Vagina (tissue), 2 donors: ENCODE measurements around the gene ATP8A1. TPM values are rescaled to one million over a fixed set of nuclear protein-coding genes. Genes with fewer than 3 reads are reported as not detected.

Experiments
- DNase-seq, 2 donors: peaks; one replicate each; pipeline ENCODE4 v3.0.0-alpha.2; 2017; ENCODE audit errors: extremely low spot score in 2 of 2
- H3K27ac ChIP-seq: fragments of 200-600 bp; sonication (generic); one replicate; pipeline ENCODE4 v1.5.1; 2019
- H3K27me3 ChIP-seq: fragments of 200-600 bp; sonication (generic); one replicate; pipeline ENCODE4 v1.5.1; 2019
- H3K36me3 ChIP-seq, 2 donors: fragments of 200-600 bp; sonication (generic); one replicate each; pipeline ENCODE4 v1.5.1; 2017 to 2019
- H3K4me1 ChIP-seq: fragments of 200-600 bp; sonication (generic); one replicate; pipeline ENCODE4 v1.5.1; 2019
- H3K4me3 ChIP-seq, 2 donors: fragments of 200-600 bp; sonication (generic); 1 replicate in 1 of 2; 2 replicates in 1 of 2; pipeline ENCODE4 v1.5.1; 2016 to 2019
- H3K9me3 ChIP-seq: fragments of 200-600 bp; sonication (generic); one replicate; pipeline ENCODE4 v1.5.1; 2019
- POLR2A ChIP-seq, 2 donors: fragments of 450-650 bp; IDR thresholded peaks; one replicate each; pipeline ENCODE4 v1.6.1; 2017; ENCODE audit warnings: antibody characterized with exemption in 2 of 2, mild to moderate bottlenecking in 2 of 2, moderate library complexity in 2 of 2
- POLR2AphosphoS5 ChIP-seq, 2 donors: sonication (generic); formaldehyde crosslinking; IDR thresholded peaks; one replicate each; pipeline ENCODE4 v1.9.0; 2017; ENCODE audit warnings: antibody characterized with exemption in 2 of 2, mild to moderate bottlenecking in 2 of 2, low read depth in 1 of 2; ENCODE audit not compliant: insufficient read depth in 1 of 2
- intact Hi-C: fragments of 100-400 bp; cut with DNase I; formaldehyde crosslinking; loops from one replicate; pipeline ENCODE4 v1.15.1; 2023
- total RNA-seq: library from RNA; depleted of rRNA; stranded (reverse); fragments of >200 nt; gene quantifications from one replicate; pipeline ENCODE4 v1.2.3, GENCODE V29; 2016
- TF ChIP-seq, protein P1 (sequence below), 3 experiments: fragments of 450-650 bp in 2 of 3; fragments of 200-600 bp in 1 of 3; sonication (generic) in 1 of 3; IDR thresholded peaks; one replicate each; pipeline ENCODE4 v1.5.1; 2017 to 2019; ENCODE audit warnings: antibody characterized with exemption in 3 of 3, mild to moderate bottlenecking in 2 of 3, moderate library complexity in 2 of 3

The ATP8A1 gene
- total RNA-seq, 1 donor from 2014 or later, result 10.8 TPM

DNA sequence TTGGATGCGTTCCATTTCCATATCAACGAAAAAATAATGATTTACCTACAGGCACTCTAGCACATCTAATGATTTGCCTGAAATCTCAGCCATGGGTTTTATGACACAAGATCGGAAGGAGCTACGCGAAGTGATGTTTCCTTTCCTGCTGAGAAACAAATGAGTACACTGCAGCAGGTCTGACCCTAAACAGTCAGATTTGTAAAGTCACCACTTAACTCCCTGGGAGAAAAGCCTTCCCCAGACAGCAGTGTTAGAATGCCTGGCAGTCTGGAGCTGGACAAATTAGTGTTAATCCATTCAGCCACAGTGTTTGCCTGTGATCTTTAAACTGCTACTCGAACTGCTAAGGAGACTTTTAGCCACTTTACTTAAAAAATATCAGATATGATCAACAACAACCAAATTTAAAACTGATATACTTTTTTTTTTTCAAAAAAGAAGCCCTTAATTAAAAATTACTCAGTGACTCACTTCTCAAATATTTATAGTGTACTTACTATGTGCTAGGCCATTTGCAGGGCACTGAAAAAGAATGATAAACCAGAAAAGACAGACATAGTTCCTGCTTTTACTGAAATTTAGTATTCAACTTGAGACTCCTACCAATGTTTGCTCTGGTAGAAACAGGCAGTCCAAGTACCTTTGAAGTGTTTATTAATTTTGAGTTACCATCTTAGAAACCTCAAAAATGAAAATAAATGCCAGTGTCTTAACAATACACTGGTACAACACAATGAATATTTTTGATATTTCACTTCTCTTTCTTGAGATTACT is 155.1 kb downstream of the ATP8A1 start:
- intact Hi-C loops, result no loop called here
- no peaks in the 10 kb centered on the region for H3K36me3 ChIP-seq

DNA sequence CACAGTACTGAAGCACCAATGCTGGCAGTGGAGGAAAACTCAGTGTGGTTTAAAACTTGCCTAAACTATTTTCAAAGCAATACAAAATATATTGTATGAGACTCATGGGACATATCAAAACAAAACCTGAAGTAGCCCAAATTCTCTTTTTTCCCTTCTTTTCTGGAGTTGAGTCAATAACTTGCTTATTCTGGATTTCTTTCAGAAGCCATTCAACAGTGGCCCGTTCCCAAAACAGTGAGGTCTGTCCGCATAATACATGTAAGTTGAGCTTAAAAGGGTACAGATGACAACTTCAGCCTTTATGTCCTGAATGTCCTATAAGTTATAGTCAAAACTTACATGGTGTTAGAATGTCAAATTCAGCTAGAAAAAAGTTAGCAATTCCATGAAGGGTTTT is 158.9 kb downstream of the ATP8A1 start:
- intact Hi-C loops, result no loop called here
- H3K4me3 ChIP-seq, result no peak overlapping the region
- TF ChIP-seq, protein P1, sequence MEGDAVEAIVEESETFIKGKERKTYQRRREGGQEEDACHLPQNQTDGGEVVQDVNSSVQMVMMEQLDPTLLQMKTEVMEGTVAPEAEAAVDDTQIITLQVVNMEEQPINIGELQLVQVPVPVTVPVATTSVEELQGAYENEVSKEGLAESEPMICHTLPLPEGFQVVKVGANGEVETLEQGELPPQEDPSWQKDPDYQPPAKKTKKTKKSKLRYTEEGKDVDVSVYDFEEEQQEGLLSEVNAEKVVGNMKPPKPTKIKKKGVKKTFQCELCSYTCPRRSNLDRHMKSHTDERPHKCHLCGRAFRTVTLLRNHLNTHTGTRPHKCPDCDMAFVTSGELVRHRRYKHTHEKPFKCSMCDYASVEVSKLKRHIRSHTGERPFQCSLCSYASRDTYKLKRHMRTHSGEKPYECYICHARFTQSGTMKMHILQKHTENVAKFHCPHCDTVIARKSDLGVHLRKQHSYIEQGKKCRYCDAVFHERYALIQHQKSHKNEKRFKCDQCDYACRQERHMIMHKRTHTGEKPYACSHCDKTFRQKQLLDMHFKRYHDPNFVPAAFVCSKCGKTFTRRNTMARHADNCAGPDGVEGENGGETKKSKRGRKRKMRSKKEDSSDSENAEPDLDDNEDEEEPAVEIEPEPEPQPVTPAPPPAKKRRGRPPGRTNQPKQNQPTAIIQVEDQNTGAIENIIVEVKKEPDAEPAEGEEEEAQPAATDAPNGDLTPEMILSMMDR (IDR thresholded peaks at IDR 0.05), result no peak
- no peak for TF ChIP-seq POLR2AphosphoS5 (IDR thresholded peaks at IDR 0.05; ENCODE audit: insufficient read depth in 1 of 2, low read depth in 1 of 2)
- no peak for TF ChIP-seq POLR2A (IDR thresholded peaks at IDR 0.05)

More for the DNA sequence above, 155.1 kb downstream of the ATP8A1 start:
- H3K9me3 ChIP-seq, result no peaks in the 10 kb centered on the region
- H3K4me3 ChIP-seq, result no peak overlapping the region
- H3K27ac ChIP-seq, result no peak overlapping the region
- no peak for DNase-seq
- H3K27me3 ChIP-seq, result no peaks in the 10 kb centered on the region
- H3K4me1 ChIP-seq, result no peaks in the 10 kb centered on the region
- TF ChIP-seq POLR2A (IDR thresholded peaks at IDR 0.05) (no peak), POLR2AphosphoS5 (IDR thresholded peaks at IDR 0.05; ENCODE audit: insufficient read depth in 1 of 2, low read depth in 1 of 2) (no peak)
- TF ChIP-seq, protein P1 (IDR thresholded peaks at IDR 0.05), result no peak

DNA sequence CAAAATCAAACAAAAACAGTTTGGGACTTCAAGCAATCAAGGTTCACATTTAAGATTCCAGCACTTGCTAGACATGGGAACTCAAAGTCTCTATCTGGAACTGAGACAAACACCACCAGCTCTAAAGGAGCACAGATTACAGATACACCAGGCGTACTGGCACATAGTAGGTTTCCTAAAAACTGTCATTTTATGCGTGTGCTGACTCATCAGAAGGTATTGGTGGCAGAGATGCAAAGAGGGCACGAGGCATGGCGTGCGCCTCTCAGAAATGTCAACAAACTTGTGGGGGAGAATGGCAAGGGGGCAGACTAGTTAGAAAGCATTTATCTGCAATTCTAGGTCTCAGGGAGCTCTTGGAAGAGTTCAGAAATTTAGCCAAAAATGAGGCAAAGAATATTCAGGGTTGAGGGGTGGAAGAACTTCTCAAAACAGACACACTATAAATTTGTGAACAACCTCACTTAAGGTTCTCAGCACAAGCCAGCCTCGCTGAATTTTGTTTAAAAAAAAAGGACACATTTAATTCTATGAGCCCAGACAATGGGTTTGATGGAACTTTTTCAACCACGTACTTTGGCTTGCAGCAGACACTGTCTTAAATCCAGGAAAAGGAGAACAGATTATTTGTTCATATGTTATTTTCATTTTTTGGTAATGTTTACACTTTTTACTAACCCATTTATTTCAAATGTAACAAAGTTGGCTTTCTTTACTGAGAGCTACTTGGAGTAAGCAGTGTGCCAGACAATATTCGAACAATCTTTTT is 159.6 kb downstream of the ATP8A1 start:
- TF ChIP-seq POLR2A (IDR thresholded peaks at IDR 0.05) (no peak), POLR2AphosphoS5 (IDR thresholded peaks at IDR 0.05; ENCODE audit: insufficient read depth in 1 of 2, low read depth in 1 of 2) (no peak)
- TF ChIP-seq, protein P1 (IDR thresholded peaks at IDR 0.05), result no peak
- H3K4me3 ChIP-seq, result no peak overlapping the region
- H3K27me3 ChIP-seq, result no peaks in the 10 kb centered on the region
- H3K4me1 ChIP-seq, result no peaks in the 10 kb centered on the region
- no peaks in the 10 kb centered on the region for H3K36me3 ChIP-seq
- intact Hi-C loops, result no loop called here
- DNase-seq, result no peak
- H3K27ac ChIP-seq, result no peak overlapping the region
- H3K9me3 ChIP-seq, result no peaks in the 10 kb centered on the region

More for the DNA sequence above, 158.9 kb downstream of the ATP8A1 start:
- no peak overlapping the region for H3K27ac ChIP-seq
- no peaks in the 10 kb centered on the region for H3K4me1 ChIP-seq
- no peaks in the 10 kb centered on the region for H3K36me3 ChIP-seq
- DNase-seq, result no peak
- H3K9me3 ChIP-seq, result no peaks in the 10 kb centered on the region
- no peaks in the 10 kb centered on the region for H3K27me3 ChIP-seq

DNA sequence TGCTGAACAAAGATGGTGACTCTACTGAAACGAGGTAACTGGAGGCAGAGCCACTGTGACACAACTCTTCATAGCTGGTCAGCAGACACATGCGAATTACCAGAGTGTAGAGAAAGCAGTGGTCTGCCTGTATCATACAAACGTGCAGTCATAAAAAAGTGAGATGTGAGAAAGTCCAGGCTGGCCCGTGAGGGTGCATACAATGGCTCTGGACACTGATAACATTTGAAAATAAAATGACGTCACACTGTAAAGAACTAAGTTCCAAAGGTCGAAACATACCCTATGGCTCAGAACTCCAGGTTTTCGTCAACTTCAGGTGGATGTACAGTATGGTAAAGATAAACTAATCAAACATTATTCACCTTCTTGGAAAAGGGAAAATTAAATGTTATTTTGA is 163.9 kb downstream of the ATP8A1 start:
- Histone ChIP-seq H3K4me1 (no peaks in the 10 kb centered on the region), H3K9me3 (no peaks in the 10 kb centered on the region), H3K4me3 (no peak overlapping the region), H3K27me3 (no peaks in the 10 kb centered on the region), H3K27ac (no peak overlapping the region), H3K36me3 (no peaks in the 10 kb centered on the region)
- no peak for DNase-seq
- TF ChIP-seq POLR2A (IDR thresholded peaks at IDR 0.05) (no peak), POLR2AphosphoS5 (IDR thresholded peaks at IDR 0.05; ENCODE audit: insufficient read depth in 1 of 2, low read depth in 1 of 2) (no peak)
- TF ChIP-seq, protein P1 (IDR thresholded peaks at IDR 0.05), result no peak
- intact Hi-C loops, result no loop called here
